Measurements from ENCODE around the gene DYNLT4.

The DYNLT4 gene

GRCh38 chr1:44757420-44757819, 49.7 kb downstream of the DYNLT4 start:
- DNase-seq (ENCODE audit: low spot score) = no peak
